Stimulated activated CD8-positive, alpha-beta memory T cell treated with anti-CD3 and anti-CD28 coated beads, Interleukin-12 subunit alpha, Interleukin-12 subunit beta, amount 100 ng/mL, for 24 hours (primary cell): Measurements from ENCODE around the gene UIMC1.

Experiments used
- DNase-seq: peaks from one replicate; pipeline ENCODE4 v3.0.0-alpha.2; 2020; ENCODE audit errors: extremely low read depth

Gene UIMC1

DNA sequence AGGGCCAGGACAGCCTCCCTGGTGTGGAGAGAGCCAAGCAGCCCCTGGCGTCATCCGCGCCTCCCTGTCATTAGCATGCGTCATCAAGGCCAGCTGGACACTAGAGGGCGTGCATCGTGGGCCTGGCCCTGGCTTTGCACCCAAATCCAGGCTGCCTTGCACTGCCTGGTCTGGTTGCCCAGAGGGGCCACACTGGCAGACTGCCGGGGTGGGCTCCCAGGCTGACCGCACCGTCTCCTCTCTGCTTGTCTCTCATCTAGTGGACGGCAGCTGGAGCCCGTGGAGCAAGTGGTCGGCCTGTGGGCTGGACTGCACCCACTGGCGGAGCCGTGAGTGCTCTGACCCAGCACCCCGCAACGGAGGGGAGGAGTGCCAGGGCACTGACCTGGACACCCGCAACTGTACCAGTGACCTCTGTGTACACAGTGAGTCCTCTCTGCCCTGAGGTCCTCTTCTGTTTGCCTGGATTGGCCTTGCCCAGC lies 136.4 kb downstream of the UIMC1 start:
- DNase-seq: no peak

DNA sequence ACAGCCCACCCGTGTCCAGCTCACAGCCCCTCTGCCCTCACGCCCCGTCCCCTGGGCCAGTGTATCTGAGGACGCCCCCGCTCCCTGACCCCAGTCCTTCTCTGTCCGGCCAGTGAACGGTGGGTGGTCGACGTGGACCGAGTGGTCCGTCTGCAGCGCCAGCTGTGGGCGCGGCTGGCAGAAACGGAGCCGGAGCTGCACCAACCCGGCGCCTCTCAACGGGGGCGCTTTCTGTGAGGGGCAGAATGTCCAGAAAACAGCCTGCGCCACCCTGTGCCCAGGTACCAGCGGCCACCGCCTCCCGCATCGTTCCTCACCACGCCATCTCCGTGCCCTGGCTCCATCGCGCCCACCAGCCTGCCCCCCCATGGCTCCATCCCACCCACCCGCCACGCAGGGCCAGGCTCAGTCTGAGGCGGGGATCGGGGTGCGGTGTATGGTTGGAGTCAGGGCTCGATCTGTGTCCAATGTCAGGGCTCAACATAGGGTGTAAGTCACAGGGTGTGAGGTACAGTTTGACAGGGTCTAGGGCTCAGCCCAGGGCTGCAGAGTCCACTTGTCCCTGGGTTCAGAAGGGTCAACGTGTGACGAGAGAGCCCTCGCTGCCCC lies 137.0 kb downstream of the UIMC1 start:
- no peak for DNase-seq

DNA sequence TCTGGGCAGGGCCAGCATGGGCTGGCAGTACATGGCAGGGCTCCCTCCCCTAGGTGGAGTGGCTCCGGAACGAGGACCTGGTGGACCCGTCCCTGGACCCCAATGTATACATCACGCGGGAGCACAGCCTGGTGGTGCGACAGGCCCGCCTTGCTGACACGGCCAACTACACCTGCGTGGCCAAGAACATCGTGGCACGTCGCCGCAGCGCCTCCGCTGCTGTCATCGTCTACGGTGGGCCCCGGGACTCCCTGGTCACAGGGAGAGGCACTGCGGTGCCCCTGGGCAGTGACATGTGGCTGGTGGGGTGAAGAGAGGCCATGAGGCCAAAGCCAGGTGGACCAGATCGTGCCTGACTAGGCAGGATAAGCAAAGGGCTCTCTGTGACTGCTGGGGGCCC lies 137.8 kb downstream of the UIMC1 start:
- DNase-seq: no peak

DNA sequence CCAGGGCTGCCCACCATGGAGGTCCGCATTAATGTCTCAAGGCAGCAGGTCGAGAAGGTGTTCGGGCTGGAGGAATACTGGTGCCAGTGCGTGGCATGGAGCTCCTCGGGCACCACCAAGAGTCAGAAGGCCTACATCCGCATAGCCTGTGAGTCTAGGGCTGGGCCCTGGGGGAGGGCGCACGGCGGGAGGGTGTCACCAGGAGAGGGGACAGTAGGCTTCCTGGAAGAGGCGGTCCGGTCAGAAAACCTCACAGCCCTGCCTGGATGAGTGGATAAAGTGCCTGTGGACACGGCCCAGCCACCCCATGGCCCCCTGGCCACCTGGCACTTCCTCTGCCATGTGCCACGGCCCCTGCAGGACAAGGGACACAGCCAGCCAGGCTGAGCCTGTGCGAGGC lies 138.5 kb downstream of the UIMC1 start:
- DNase-seq: no peak

DNA sequence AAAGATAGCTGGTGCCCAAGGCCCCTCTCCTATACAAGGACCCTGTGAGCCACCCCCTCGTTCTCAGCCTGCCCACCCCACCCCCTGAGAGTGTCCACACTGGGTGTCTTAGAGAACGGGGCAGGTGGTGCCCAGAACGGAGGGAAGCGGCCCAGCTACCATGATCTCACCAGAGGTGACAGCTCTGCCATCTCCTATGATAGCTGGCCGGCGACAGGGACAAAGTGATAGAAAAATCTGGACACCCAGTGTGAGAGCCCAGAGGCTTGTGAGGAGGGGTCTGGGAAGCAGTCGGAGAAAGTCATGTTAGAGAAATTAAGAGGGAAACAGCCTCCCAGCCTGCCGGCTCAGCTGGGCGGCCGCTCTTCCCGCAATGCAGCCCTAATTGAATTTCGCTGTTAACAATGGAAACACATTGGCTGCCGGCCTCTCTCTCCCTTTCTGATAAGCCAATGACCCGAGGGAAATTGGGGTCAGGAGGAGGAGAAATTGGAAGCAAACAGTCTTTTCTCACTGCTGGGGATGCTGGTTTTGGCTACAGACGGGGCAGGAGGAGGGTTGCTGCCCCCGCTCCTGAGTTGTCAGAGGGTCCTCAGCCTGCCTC lies 139.8 kb downstream of the UIMC1 start:
- DNase-seq: no peak

DNA sequence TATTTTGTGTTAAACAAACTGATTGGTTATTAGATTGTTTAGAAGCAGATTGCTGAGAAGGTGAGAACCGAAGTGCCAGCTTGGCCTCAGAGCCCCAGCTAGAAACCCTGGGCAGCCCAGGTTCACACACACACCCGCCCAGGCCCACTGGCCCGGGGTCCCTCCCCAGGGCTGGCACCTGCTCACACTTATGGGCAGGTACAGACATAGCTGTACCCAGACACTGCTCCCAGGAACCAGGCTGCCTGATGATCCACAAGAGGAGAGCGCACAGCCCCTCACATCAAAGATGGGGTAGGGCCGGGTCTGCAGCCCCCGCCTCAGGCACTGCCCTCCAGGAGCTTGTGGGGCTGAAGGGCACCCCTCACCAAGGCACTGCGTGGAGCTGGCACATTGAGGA lies 140.6 kb downstream of the UIMC1 start:
- DNase-seq: no peak

DNA sequence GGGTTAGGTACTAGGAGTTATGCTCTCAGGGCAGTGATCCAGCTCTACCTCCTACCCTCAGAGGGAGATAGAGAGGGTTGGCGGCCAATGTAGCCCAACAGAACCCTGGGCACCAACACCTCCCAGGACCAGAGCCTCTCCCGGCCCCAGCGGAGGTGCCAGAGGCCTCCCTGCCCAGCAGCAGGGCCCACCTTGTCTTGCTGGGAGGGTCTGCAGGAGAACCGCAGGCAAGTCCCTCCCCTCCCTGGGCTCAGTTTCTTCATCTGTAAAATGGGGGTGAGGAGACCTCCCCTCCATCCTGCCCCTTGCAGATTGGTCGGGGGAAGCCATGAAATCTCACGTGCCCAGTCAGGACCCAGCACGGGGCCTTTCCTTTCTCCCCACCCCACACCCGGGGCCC lies 141.8 kb downstream of the UIMC1 start:
- no peak for DNase-seq

DNA sequence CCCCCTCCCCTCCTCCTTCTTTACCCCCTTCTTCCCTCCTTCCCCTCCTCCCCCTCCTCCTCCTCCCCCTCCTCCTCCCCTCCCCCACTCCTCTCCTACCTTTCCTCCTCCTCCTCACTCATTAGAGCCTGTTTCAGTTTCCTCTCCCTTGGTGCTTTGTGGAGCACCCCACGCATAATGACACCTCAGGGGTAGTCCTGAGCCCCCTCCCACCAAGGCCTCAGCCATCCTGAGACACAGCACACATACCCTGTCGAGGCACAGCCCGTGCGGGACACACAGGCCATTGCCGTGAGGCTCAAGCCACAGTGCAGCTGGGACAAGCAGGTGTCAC lies 142.8 kb downstream of the UIMC1 start:
- no peak for DNase-seq

DNA sequence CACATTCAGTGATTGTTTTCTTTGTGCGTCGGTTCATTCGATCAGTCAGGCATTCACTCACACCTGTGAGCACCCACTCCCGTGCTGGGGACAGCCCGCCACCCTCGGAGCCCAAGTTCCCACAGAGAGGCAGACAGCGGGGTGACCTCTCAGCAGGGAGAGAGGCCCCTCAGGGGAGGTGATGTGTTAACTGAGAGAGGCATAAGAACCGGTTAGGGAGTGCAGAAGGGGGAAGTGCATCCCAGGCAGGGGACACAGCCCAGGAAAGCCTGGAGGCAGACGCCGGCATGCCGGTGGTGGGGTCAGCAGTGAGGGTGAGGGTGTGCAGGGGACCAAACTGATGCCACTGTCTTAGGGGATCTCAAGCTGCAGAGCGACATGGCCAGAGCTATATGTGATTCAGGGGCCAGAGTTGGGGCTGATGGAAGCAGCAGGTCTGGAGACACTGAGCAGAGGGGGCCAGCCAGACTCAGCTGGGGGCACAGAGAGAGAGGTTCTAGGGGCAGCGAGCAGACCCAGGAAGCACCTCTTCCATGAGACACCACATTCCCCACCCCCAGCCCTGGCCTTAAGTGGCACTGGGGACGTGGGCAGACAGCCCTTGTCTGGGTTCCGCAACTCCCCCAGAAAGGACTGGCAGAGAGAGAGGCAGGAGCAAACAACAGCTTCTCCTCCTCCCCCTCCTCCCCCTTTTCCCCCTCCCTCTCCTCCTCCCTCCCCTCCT lies 143.4 kb downstream of the UIMC1 start:
- DNase-seq: no peak

DNA sequence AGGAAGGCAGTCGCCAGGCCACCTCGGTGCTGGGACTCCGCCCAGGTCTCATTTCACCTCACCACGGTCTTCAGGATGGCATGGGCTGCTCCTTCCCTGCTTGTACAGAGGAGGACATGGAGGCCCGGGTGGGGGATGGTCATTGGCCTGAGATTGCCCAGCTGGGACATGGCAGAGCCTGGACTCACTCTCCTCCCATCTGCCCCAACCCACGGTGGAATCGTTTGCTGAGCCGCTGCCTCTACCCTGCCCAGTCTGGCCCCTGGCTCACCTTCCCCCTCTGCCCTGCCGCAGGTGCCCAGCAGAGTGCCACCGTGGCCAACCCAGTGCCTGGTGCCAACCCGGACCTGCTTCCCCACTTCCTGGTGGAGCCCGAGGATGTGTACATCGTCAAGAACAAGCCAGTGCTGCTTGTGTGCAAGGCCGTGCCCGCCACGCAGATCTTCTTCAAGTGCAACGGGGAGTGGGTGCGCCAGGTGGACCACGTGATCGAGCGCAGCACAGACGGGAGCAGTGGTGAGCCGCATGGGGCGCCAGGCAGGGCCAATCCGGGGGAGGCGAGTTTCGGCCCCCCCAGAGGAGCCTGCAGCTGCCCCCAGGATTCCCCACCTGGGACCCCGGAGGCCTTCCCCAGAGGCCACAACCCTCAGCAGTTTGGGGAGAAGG lies 144.1 kb downstream of the UIMC1 start:
- DNase-seq: no peak

DNA sequence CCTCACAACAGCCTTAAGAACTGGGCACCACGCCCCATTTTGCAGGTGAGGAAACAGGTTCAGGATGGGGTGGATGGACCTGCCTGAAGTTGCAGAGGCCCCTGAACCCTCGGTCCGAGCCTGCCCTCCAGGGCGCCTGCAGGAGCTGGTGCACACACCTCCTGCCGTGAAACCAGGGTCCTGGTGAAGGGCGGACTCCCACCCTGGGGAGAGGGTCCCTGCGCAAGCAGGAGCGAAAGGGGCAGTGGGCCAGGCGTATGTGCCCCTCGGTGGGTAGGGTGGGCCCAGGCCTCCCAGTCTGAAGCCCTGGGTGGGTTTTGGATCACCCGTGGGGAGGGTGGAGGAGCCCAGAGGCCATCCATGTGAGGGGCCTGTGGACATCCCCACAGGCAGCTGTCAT lies 145.3 kb downstream of the UIMC1 start:
- no peak for DNase-seq

DNA sequence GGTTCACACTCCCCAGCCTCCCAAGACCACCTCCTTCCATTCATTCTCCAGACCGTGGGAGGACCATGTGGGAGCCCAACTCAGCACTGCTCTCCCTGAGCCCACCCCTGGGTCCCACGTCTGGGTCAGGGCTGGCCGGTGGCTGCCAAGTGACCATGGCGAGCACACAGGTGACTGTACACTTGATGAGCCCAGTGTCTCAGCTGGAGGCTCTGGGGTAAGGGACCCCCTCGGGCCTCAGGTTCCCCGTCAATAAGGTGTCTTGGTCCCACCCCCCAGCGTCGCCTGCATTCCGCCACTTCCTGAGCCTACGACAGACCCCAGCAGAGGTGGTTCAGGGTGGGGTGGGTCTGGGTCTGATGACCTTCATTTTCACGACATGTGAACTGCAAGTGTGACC lies 146.2 kb downstream of the UIMC1 start:
- no peak for DNase-seq

DNA sequence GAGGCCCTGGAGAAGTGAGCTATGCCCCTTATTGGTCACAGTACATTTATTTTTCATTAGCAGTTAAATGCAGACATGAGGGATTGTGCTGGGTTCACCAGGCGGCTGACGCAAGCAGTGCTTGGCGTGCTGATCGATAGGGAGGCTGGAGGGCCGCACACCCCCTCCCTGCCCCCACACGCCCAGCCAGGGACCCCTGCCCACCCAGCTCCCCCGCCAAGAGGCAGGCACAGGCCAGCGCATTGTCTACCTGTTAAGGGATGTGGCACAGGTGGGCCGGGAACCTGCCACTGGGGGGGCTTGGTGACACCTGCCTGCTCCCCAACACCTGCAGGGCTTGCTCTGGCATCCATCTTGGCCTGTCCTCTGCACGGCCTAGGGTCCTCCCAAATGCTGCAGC lies 146.7 kb downstream of the UIMC1 start:
- DNase-seq: no peak

DNA sequence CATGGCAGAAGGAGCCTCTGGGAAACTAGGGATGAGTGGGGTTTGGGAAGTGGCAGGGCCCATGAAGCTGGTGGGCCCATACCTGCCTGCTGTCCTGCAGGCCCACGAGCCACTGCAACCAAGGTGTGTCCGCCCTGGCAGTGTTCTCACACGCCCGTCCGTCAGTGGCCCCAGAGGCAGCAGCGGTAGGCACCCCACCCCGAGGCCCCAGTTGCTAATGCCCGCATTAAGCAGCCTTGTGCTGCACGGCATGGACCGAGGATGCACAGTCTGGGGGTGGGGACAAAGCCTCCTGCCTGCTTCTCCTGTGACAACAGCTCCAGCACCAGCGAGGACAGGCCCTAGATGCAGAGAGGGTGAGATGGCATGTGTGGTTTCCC lies 148.7 kb downstream of the UIMC1 start:
- no peak for DNase-seq

DNA sequence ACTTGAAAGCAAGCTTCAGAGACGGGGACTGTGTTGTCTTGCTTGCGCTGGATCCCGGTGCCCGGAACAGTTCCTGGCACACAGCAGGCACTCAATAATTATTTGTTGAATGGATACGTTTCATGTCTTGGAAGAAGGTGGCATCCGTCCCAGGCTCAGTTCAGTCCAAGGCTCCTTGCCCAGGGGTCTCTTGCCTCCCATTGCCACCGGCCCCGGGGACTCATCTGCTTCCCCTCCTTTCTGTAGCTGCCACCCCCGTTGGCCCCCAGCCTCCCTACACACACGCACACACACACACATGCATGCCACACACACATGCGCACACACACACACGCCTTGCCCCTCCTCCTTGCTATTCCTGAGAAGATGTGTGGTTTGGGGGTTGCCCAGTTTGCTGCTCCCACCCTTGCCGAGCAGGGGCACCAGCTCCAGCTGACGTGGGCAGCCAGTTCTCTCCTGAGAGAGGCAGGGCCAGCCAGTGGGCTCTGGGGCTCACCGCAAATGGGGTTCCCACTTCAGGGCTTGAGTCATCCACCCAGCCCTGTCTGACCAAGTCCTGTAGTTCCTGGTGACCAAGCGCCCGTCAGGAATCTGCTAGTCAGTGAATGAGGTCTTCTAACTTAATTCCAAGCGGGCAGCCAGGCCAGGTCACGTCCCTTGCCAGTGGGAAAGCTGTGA lies 149.2 kb downstream of the UIMC1 start:
- DNase-seq: no peak

DNA sequence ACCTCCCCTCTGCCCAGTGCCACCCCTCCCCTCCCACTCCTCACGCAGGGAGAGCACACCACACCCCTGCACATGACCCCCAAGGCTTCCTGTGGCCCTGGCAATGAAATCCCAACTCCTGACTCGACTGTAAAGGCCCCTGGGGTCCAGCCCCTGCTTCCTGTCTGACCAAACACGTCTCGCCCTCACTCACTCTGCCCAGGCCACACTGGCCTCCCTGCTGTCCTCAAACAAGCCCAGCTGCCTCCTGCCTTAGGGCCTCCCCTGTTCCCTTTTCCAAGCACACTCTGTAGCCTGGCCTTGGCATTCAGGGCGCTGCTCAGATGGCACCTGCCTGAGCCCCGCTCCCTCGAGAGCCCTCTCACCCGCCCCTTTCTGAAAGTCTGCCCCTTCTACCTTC lies 149.8 kb downstream of the UIMC1 start:
- no peak for DNase-seq

DNA sequence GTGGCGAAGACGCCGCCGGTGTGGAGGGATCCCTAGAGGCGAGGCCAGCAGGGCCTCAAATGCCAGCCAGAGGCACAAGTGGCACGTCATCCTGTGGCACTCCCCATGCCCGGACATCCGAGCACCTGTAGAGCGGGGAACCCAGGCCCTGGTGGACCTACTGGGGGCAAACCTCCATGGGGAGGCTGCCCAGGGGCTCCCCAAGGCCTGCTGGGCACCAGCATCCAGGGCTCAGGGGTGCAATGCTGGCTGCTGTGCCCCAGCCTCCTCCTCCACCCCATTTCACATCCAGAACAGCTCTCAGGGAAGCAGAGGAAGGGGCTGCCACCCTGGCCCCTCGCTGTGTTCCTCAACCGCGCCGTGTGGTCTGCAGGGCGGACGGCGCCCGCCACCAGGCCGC lies 151.0 kb downstream of the UIMC1 start:
- no peak for DNase-seq
